Breast epithelium (tissue), 4 donors: ENCODE results near the gene PSME3. TPM values are rescaled to one million over a fixed set of nuclear protein-coding genes. Genes with fewer than 3 reads are reported as not detected.
"Not testable (repeated sequence)": the region's sequence is repeated elsewhere in the genome, so short reads cannot be mapped to it uniquely, and the experiment has no call there.

Source experiments
- DNase-seq, 2 donors: peaks; one replicate each; pipeline ENCODE4 v3.0.0-alpha.2; 2019; ENCODE audit warnings: low spot score in 2 of 2
- H3K27ac ChIP-seq, 2 donors: fragments of 200-600 bp; sonication (generic) in 1 of 2; one replicate each; pipeline ENCODE4 v1.5.1; 2016 to 2019; ENCODE audit warnings: mild to moderate bottlenecking in 1 of 2
- H3K27me3 ChIP-seq, 2 donors: fragments of 200-600 bp; sonication (generic) in 1 of 2; one replicate each; pipeline versions ENCODE4 v1.5.1 to v1.6.0; 2017 to 2019; ENCODE audit warnings: control low read depth in 1 of 2, mild to moderate bottlenecking in 1 of 2
- H3K36me3 ChIP-seq: fragments of 200-600 bp; one replicate; pipeline ENCODE4 v1.5.1; 2019
- H3K4me1 ChIP-seq, 2 donors: fragments of 200-600 bp; sonication (generic); one replicate each; pipeline ENCODE4 v1.5.1; 2016 to 2019; ENCODE audit warnings: control low read depth in 1 of 2
- H3K4me3 ChIP-seq, 3 donors: fragments of 200-600 bp; sonication (generic); 1 replicate in 2 of 3; 2 replicates in 1 of 3; pipeline ENCODE4 v1.5.1; 2016 to 2019; ENCODE audit warnings: mild to moderate bottlenecking in 3 of 3, moderate library complexity in 2 of 3
- H3K9me3 ChIP-seq, 2 donors: fragments of 200-600 bp; sonication (generic) in 1 of 2; one replicate each; pipeline ENCODE4 v1.5.1; 2016 to 2019; ENCODE audit warnings: control low read depth in 1 of 2
- CTCF ChIP-seq, 3 donors: fragments of 450-650 bp; IDR thresholded peaks; one replicate each; pipeline ENCODE4 v1.5.1; 2016 to 2017; ENCODE audit warnings: antibody characterized with exemption in 3 of 3, mild to moderate bottlenecking in 3 of 3, moderate library complexity in 3 of 3
- POLR2A ChIP-seq: fragments of 450-650 bp; IDR thresholded peaks from one replicate; pipeline ENCODE4 v1.6.1; 2016; ENCODE audit warnings: antibody characterized with exemption, mild to moderate bottlenecking, moderate library complexity
- POLR2AphosphoS5 ChIP-seq, 3 donors: sonication (generic); formaldehyde crosslinking; IDR thresholded peaks; one replicate each; pipeline ENCODE4 v1.6.1; 2017; ENCODE audit warnings: antibody characterized with exemption in 3 of 3
- intact Hi-C: fragments of 100-400 bp; cut with DNase I; formaldehyde crosslinking; loops from one replicate; pipeline ENCODE4 v1.15.1; 2023; ENCODE audit warnings: low total_unique reads
- total RNA-seq, 3 donors: library from RNA; depleted of rRNA; stranded (reverse); fragments of >200 nt; gene quantifications; one replicate each; pipeline ENCODE4 v1.1.0, GENCODE V29; 2016

The PSME3 gene
- total RNA-seq, 3 donors from 2014 or later: 59.3 to 74.7 (median 73.9) TPM

- DNase-seq: no peak
- H3K9me3 ChIP-seq: no peaks in the 10 kb centered on the region
- no peaks in the 10 kb centered on the region for H3K4me1 ChIP-seq
- intact Hi-C loops: no loop called here
- H3K4me3 ChIP-seq: no peak overlapping the region
- TF ChIP-seq CTCF (IDR thresholded peaks at IDR 0.05) (no peak), POLR2A (no peak), POLR2AphosphoS5 (IDR thresholded peaks at IDR 0.05) (no peak)
- H3K27ac ChIP-seq: no peak overlapping the region
- no peaks in the 10 kb centered on the region for H3K36me3 ChIP-seq
- H3K27me3 ChIP-seq: no peaks in the 10 kb centered on the region
Measured at GRCh38 chr17:42865638-42866094, 32.5 kb downstream of the PSME3 start.

GRCh38 chr17:42866216-42866615 lies 33.0 kb downstream of the PSME3 start:
- H3K4me3 ChIP-seq: no peak overlapping the region
- H3K9me3 ChIP-seq: no peaks in the 10 kb centered on the region
- intact Hi-C loops: no loop called here
- H3K36me3 ChIP-seq: no peaks in the 10 kb centered on the region
- DNase-seq: no peak
- no peak for TF ChIP-seq CTCF (IDR thresholded peaks at IDR 0.05)
- H3K27ac ChIP-seq: no peak overlapping the region
- no peaks in the 10 kb centered on the region for H3K27me3 ChIP-seq
- H3K4me1 ChIP-seq: no peaks in the 10 kb centered on the region

- no peak for TF ChIP-seq POLR2AphosphoS5 (IDR thresholded peaks at IDR 0.05)
- TF ChIP-seq CTCF (IDR thresholded peaks at IDR 0.05): no peak
- no peak for TF ChIP-seq POLR2A
- Histone ChIP-seq H3K9me3 (no peaks in the 10 kb centered on the region), H3K4me3 (no peak overlapping the region), H3K4me1 (no peaks in the 10 kb centered on the region), H3K27me3 (no peaks in the 10 kb centered on the region), H3K27ac (no peak overlapping the region), H3K36me3 (no peaks in the 10 kb centered on the region)
- no peak for DNase-seq
- intact Hi-C loops: no loop called here
Measured at GRCh38 chr17:42866631-42867575, 33.7 kb downstream of the PSME3 start.

GRCh38 chr17:42867694-42868261 lies 34.6 kb downstream of the PSME3 start:
- H3K27ac ChIP-seq, H3K4me3 ChIP-seq, H3K4me1 ChIP-seq, H3K9me3 ChIP-seq, H3K36me3 ChIP-seq, intact Hi-C loops, DNase-seq, H3K27me3 ChIP-seq: not testable (repeated sequence)

GRCh38 chr17:42868338-42868737 lies 35.1 kb downstream of the PSME3 start:
- Histone ChIP-seq H3K4me3 (no peak overlapping the region), H3K9me3 (no peaks in the 10 kb centered on the region), H3K27ac (no peak overlapping the region), H3K36me3 (no peaks in the 10 kb centered on the region), H3K4me1 (no peaks in the 10 kb centered on the region), H3K27me3 (no peaks in the 10 kb centered on the region)
- intact Hi-C loops: no loop called here
- no peak for DNase-seq
- TF ChIP-seq POLR2A: no peak
- no peak for TF ChIP-seq CTCF (IDR thresholded peaks at IDR 0.05)
